HFFc6 (cell line): ENCODE results near the gene IP6K2. TPM values are rescaled to one million over a fixed set of nuclear protein-coding genes. Genes with fewer than 3 reads are reported as not detected.
"Not testable (repeated sequence)": the region's sequence is repeated elsewhere in the genome, so short reads cannot be mapped to it uniquely, and the experiment has no call there.

ENCODE experiments used
- DNase-seq: peaks from one replicate; pipeline ENCODE4 v3.0.0-alpha.2; 2018
- H3K27ac Mint-ChIP-seq: 2 replicates; pipeline ENCODE4 v1.8.0; 2020; ENCODE audit warnings: mild to moderate bottlenecking, mixed read lengths
- H3K27me3 Mint-ChIP-seq: 2 replicates; pipeline ENCODE4 v1.8.0; 2021; ENCODE audit warnings: mild to moderate bottlenecking, moderate library complexity, mixed read lengths; ENCODE audit not compliant: insufficient read depth
- H3K36me3 Mint-ChIP-seq: 2 replicates; pipeline ENCODE4 v1.8.0; 2021; ENCODE audit warnings: low read depth, mixed read lengths
- H3K4me1 Mint-ChIP-seq: 2 replicates; pipeline ENCODE4 v1.8.0; 2020; ENCODE audit warnings: low read depth, mixed read lengths
- H3K4me3 Mint-ChIP-seq: 2 replicates; pipeline ENCODE4 v1.8.0; 2020; ENCODE audit warnings: mild to moderate bottlenecking, moderate library complexity, mixed read lengths
- H3K9me3 Mint-ChIP-seq: 2 replicates; pipeline ENCODE4 v1.8.0; 2020; ENCODE audit warnings: mild to moderate bottlenecking, mixed read lengths
- CTCF ChIP-seq: fragments of 200-600 bp; sonication (generic); IDR thresholded peaks from 2 replicates; pipeline ENCODE4 v1.5.0; 2021; ENCODE audit warnings: antibody characterized with exemption, mild to moderate bottlenecking
- total RNA-seq, 6 experiments: library from RNA; stranded (reverse); fragmentation: NEBNext Ultra II Directional; extraction: Animal tissue kit (Norgen Biotek cat#: 25700); gene quantifications; 2 replicates in 1 of 6; 3 replicates in 5 of 6; pipeline ENCODE4 v1.2.3, GENCODE V29; 2021

The IP6K2 gene
- total RNA-seq, 6 experiments from 2014 or later = 47.4 to 64.6 (median 53.0) TPM

- peaks cover 14% of the 10 kb centered on the region; the same call in 1 of the 2 replicates for H3K4me1 Mint-ChIP-seq
- H3K9me3 Mint-ChIP-seq = no peaks in the 10 kb centered on the region
- no peaks in the 10 kb centered on the region for H3K27me3 Mint-ChIP-seq
- no peak for DNase-seq
- no peak overlapping the region for H3K4me3 Mint-ChIP-seq
- TF ChIP-seq CTCF = no peak
- no peak overlapping the region for H3K27ac Mint-ChIP-seq
- peaks cover 12% of the 10 kb centered on the region for H3K36me3 Mint-ChIP-seq
These were observed 26.8 kb upstream of the IP6K2 start for GRCh38 chr3:48743773-48744172.

DNA sequence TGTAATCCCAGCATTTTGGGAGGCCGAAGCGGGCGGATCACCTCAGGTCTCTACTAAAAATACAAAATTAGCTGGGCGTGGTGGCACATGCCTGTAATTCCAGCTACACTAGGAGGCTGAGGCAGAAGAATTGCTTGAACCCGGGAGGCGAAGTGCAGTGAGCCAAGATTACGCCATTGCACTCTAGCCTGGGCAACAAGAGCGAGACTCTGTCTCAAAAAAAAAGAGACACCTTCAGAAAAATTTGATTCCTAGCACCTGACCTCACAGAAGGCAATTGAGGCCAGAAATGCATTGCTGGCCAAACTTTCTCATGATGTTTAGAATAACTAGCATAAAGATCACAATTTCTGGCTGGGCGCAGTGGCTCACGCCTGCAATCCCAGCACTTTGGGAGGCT lies 24.2 kb upstream of the IP6K2 start:
- Mint-ChIP-seq H3K4me1 (peaks cover 14% of the 10 kb centered on the region; the same call in 1 of the 2 replicates), H3K27ac (0 out of 2 replicates have a peak overlapping the region, but pooled peaks have one; percentile 9)
- DNase-seq, H3K4me3 Mint-ChIP-seq, H3K9me3 Mint-ChIP-seq, H3K36me3 Mint-ChIP-seq, H3K27me3 Mint-ChIP-seq: not testable (repeated sequence)

DNA sequence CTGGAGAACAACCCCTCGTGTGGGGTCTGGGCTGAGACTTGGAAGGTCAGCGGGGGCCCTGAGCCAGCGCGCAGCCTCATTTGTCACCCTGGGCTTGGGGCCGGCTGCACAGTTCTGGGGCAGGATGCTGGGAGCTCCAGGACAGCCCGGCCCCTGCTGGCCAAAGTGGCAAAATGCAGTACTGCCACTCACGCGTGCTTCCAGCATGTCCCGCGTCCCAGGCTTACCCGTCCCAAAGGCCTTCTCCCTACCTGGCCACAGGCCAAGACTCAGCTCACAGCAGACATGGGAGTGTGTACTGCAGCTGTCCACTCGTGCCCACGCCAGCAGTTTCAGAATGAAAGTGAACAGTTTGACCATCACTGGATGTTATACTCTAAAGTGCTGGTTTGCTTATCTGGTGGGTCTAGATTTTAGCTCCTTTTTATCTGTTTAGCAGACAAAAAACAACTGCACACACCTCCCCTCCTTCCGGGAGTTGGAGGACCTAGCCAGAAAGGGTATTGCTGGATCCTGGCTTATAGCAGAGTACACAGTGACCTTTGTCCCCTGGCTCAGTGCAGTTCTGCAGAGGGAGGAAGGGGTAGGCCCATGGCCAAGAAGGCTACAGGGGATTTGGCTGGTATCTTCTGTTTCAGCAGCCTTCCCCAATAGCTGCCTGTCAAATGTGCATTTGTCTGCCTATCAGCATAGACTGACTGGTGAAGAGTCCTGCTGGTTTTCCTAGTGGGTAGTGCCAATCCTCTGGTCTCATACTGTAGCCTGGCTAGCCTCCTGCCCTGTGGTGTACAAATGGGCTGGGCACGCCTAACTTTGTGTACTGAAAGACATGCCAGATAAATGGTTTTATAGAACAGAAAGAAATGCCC lies 23.2 kb upstream of the IP6K2 start:
- Mint-ChIP-seq H3K4me3 (peak overlapping the region; percentile 34; the same call in 1 of the 2 replicates), H3K36me3 (no peaks in the 10 kb centered on the region; the same call in 1 of the 2 replicates), H3K4me1 (peaks cover 22% of the 10 kb centered on the region), H3K27me3 (no peaks in the 10 kb centered on the region; the same call in 1 of the 2 replicates), H3K27ac (peak overlapping the region; percentile 3; the same call in 1 of the 2 replicates), H3K9me3 (no peaks in the 10 kb centered on the region)
- peak; percentile 80 for DNase-seq
- peak; percentile 95 for TF ChIP-seq CTCF

GRCh38 chr3:48739617-48739954 lies 22.6 kb upstream of the IP6K2 start:
- Mint-ChIP-seq H3K4me3 (no peak overlapping the region; the same call in 1 of the 2 replicates), H3K27me3 (no peaks in the 10 kb centered on the region; the same call in 1 of the 2 replicates), H3K4me1 (peaks cover 25% of the 10 kb centered on the region), H3K36me3 (no peaks in the 10 kb centered on the region; the same call in 1 of the 2 replicates), H3K27ac (no peak overlapping the region), H3K9me3 (no peaks in the 10 kb centered on the region)
- no peak for TF ChIP-seq CTCF
- DNase-seq = no peak

DNA sequence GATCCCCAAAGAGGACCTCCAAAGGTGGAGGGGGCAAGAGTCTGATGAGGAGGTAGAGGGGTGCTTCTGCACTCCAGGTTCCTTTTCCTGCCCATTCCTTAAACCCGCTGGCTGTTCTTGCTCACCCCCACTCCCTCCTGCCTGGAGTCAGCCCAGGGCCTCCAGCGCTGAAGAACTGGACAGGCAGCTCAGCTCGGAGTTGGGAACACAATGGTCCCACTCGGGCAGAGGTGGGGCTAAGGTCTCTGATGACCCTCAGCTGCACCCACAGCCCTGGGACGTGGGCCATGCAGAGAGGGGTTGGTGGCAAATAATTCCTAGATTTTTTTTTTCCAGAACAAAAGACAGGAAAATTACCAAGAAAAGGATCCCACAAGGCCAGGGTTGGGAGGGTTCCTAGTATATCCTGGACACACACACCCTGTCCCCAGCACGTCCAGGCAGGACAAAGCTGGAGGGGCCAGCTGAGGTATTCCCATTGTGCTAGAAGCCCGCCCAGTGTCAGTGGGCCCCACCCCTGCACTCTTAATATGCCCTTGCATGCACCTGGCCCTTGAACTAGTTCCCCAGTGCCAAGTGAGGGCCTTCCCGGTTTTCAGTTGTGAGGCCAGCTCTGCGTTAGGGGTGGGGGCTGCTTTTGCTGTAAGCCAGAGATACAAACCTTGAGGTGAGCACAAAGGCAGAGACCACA lies 22.1 kb upstream of the IP6K2 start:
- peaks cover 25% of the 10 kb centered on the region for H3K4me1 Mint-ChIP-seq
- no peak overlapping the region for H3K27ac Mint-ChIP-seq
- DNase-seq = no peak
- no peaks in the 10 kb centered on the region for H3K9me3 Mint-ChIP-seq
- TF ChIP-seq CTCF = no peak
- no peaks in the 10 kb centered on the region; the same call in 1 of the 2 replicates for H3K27me3 Mint-ChIP-seq
- H3K36me3 Mint-ChIP-seq = no peaks in the 10 kb centered on the region
- H3K4me3 Mint-ChIP-seq = no peak overlapping the region

DNA sequence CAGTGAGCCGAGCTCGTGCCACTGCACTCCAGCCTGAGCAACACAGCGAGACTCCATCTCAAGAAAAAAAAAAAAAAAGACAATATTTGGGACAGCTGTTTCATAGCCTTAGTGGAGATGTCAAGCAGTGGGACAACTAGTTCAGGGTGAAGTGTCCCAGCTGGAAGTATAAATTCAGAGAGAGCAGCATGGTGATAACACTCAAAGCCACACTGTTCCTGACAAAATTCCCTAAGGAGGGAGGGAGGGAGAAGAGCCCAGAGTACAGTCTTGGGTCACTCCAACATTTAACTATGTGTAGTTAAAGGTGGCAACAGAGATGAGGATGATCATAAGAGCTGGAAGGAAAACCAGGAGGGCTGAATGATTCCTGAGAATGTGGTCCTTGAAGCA lies 21.1 kb upstream of the IP6K2 start:
- H3K27ac Mint-ChIP-seq = no peak overlapping the region
- H3K4me1 Mint-ChIP-seq = peaks cover 25% of the 10 kb centered on the region
- DNase-seq = no peak
- TF ChIP-seq CTCF = no peak
- no peaks in the 10 kb centered on the region for H3K9me3 Mint-ChIP-seq
- H3K36me3 Mint-ChIP-seq = no peaks in the 10 kb centered on the region
- H3K27me3 Mint-ChIP-seq = no peaks in the 10 kb centered on the region; the same call in 1 of the 2 replicates
- H3K4me3 Mint-ChIP-seq = no peak overlapping the region

DNA sequence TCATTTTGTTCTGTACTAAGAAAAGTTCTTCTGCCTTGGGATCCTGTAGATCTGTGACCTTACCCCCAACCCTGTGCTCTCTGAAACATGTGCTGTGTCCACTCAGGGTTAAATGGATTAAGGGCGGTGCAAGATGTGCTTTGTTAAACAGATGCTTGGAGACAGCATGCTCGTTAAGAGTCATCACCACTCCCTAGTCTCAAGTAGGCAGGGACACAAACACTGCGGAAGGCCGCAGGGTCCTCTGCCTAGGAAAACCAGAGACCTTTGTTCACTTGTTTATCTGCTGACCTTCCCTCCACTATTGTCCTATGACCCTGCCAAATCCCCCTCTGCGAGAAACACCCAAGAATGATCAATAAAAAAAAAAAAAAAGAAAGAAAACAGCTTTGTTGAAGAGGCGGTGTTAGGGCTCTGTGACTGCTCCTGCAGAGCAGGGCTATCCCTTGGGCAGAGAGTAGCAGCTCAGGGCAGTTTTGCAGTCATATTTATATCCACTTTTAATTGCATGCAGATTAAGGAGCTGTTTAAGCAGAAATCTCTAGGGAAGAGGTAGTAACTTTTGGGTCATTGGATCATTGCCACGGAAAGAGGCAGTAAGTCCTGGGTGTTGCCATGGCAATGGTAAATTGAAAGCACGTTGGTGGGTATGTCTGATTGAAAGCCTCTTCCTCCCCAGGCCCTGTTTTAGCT lies 18.2 kb upstream of the IP6K2 start:
- 0 out of 2 replicates have a peak overlapping the region, but pooled peaks have one; percentile 9 for H3K4me3 Mint-ChIP-seq
- H3K9me3 Mint-ChIP-seq = not testable (repeated sequence)

GRCh38 chr3:48734541-48734940 lies 17.5 kb upstream of the IP6K2 start:
- H3K4me3 Mint-ChIP-seq, DNase-seq, H3K9me3 Mint-ChIP-seq, H3K36me3 Mint-ChIP-seq, H3K27me3 Mint-ChIP-seq, H3K27ac Mint-ChIP-seq: not testable (repeated sequence)
- H3K4me1 Mint-ChIP-seq = peaks cover 11% of the 10 kb centered on the region

More for the DNA sequence above, 18.2 kb upstream of the IP6K2 start:
- H3K4me1 Mint-ChIP-seq = peaks cover 16% of the 10 kb centered on the region
- H3K27ac Mint-ChIP-seq = peak overlapping the region; percentile 25
- not testable (repeated sequence) for H3K36me3 Mint-ChIP-seq, H3K27me3 Mint-ChIP-seq, DNase-seq
